Ishikawa (cell line): ENCODE results near the gene RB1.

Experiments
- CEBPB ChIP-seq: IDR thresholded peaks from 2 replicates; pipeline ENCODE4 v1.6.1; 2012
- CREB1 ChIP-seq: IDR thresholded peaks from 2 replicates; pipeline ENCODE4 v1.6.1; 2012; ENCODE audit warnings: low read depth
- EGR1 ChIP-seq: IDR thresholded peaks from 2 replicates; pipeline ENCODE4 v1.6.1; 2012
- EP300 ChIP-seq: IDR thresholded peaks from 2 replicates; pipeline ENCODE4 v1.6.1; 2012; ENCODE audit warnings: borderline replicate concordance
- FOXM1 ChIP-seq: IDR thresholded peaks from 2 replicates; pipeline ENCODE4 v1.6.1; 2012; ENCODE audit warnings: low read depth, borderline replicate concordance
- MAX ChIP-seq: IDR thresholded peaks from 2 replicates; pipeline ENCODE4 v1.6.1; 2012
- NFIC ChIP-seq: IDR thresholded peaks from 2 replicates; pipeline ENCODE4 v1.6.1; 2012
- RAD21 ChIP-seq: IDR thresholded peaks from 2 replicates; pipeline ENCODE4 v1.6.1; 2012; ENCODE audit warnings: low read depth
- REST ChIP-seq: IDR thresholded peaks from 2 replicates; pipeline ENCODE4 v1.6.1; 2012; ENCODE audit warnings: low read depth, mild to moderate bottlenecking
- TAF1 ChIP-seq: IDR thresholded peaks from 2 replicates; pipeline ENCODE4 v1.6.1; 2012; ENCODE audit warnings: low read depth, mild to moderate bottlenecking
- TCF12 ChIP-seq: IDR thresholded peaks from 2 replicates; pipeline ENCODE4 v1.6.1; 2012; ENCODE audit warnings: low read depth
- TEAD4 ChIP-seq: IDR thresholded peaks from 2 replicates; pipeline ENCODE4 v1.6.1; 2012
- USF1 ChIP-seq: IDR thresholded peaks from 2 replicates; pipeline ENCODE4 v1.6.1; 2012
- YY1 ChIP-seq: IDR thresholded peaks from 2 replicates; pipeline ENCODE4 v1.6.1; 2012; ENCODE audit warnings: low read depth
- ZBTB7A ChIP-seq: IDR thresholded peaks from 2 replicates; pipeline ENCODE4 v1.6.1; 2012; ENCODE audit warnings: low read depth

RB1 gene

GRCh38 chr13:48275507-48275906 lies 28.0 kb upstream of the RB1 start:
- TF ChIP-seq EP300 (no peak), FOXM1 (no peak), CEBPB (no peak), NFIC (no peak), CREB1 (no peak), RAD21 (no peak), REST (no peak), EGR1 (no peak), ZBTB7A (no peak), TEAD4 (no peak), YY1 (no peak), USF1 (no peak), MAX (no peak), TAF1 (no peak), TCF12 (no peak)

- TF ChIP-seq REST (no peak), MAX (no peak), YY1 (no peak), TEAD4 (no peak), ZBTB7A (no peak)
Observed at GRCh38 chr13:48278806-48279205, 24.7 kb upstream of the RB1 start.

GRCh38 chr13:48281556-48281955 lies 22.0 kb upstream of the RB1 start:
- no peak for TF ChIP-seq YY1
- TF ChIP-seq CREB1: no peak
- no peak for TF ChIP-seq USF1
- TF ChIP-seq RAD21: no peak
- TF ChIP-seq FOXM1: no peak
- no peak for TF ChIP-seq NFIC
- TF ChIP-seq CEBPB: no peak
- TF ChIP-seq EGR1: no peak
- TF ChIP-seq TEAD4: no peak
- no peak for TF ChIP-seq EP300
- no peak for TF ChIP-seq REST

GRCh38 chr13:48291730-48292129 lies 11.8 kb upstream of the RB1 start:
- no peak for TF ChIP-seq ZBTB7A
- no peak for TF ChIP-seq TAF1
- no peak for TF ChIP-seq NFIC
- TF ChIP-seq CEBPB: no peak
- TF ChIP-seq MAX: no peak
- TF ChIP-seq USF1: no peak
- TF ChIP-seq TCF12: no peak
- TF ChIP-seq EGR1: no peak
- no peak for TF ChIP-seq YY1
- no peak for TF ChIP-seq CREB1
- no peak for TF ChIP-seq REST
- no peak for TF ChIP-seq FOXM1
- TF ChIP-seq RAD21: no peak
- no peak for TF ChIP-seq EP300
